Stimulated activated CD4-positive, alpha-beta T cell treated with anti-CD3 and anti-CD28 coated beads, Interleukin-4, amount 100 ng/mL, for 24 hours (primary cell): ENCODE measurements around the gene VKORC1L1.
A peak's percentile ranks its signal among the peaks of the same experiment; 100 is the strongest.
"Not testable (repeated sequence)": the region's sequence is repeated elsewhere in the genome, so short reads cannot be mapped to it uniquely, and the experiment has no call there.

Source experiments
- DNase-seq: peaks from one replicate; pipeline ENCODE4 v3.0.0-alpha.2; 2020

The VKORC1L1 gene

GRCh38 chr7:65872776-65873581, at the start of gene VKORC1L1:
Gene VKORC1L1, plus strand, starts transcription at chr7:65873074. Its CDS starts 298 bp downstream, at chr7:65873372.
- DNase-seq: peak; percentile 94

GRCh38 chr7:65827366-65827765, 45.5 kb upstream of the VKORC1L1 start:
- DNase-seq: no peak

GRCh38 chr7:65832281-65832680, 40.6 kb upstream of the VKORC1L1 start:
- DNase-seq: no peak

- not testable (repeated sequence) for DNase-seq
These were observed 36.2 kb upstream of the VKORC1L1 start for GRCh38 chr7:65836684-65837083.

- not testable (repeated sequence) for DNase-seq
These were observed 35.3 kb upstream of the VKORC1L1 start for GRCh38 chr7:65837541-65837956.

GRCh38 chr7:65839846-65840245, 33.0 kb upstream of the VKORC1L1 start:
- no peak for DNase-seq

- DNase-seq: peak; percentile 14
These were observed 32.4 kb upstream of the VKORC1L1 start for GRCh38 chr7:65840446-65840845.

- DNase-seq: not testable (repeated sequence)
These were observed 29.3 kb upstream of the VKORC1L1 start for GRCh38 chr7:65843616-65844015.

- no peak for DNase-seq
These were observed 26.8 kb upstream of the VKORC1L1 start for GRCh38 chr7:65846008-65846570.

- not testable (repeated sequence) for DNase-seq
These were observed 19.4 kb upstream of the VKORC1L1 start for GRCh38 chr7:65853426-65853825.

GRCh38 chr7:65853892-65854291, 19.0 kb upstream of the VKORC1L1 start:
- not testable (repeated sequence) for DNase-seq

- DNase-seq: not testable (repeated sequence)
These were observed 15.5 kb upstream of the VKORC1L1 start for GRCh38 chr7:65857321-65857894.

- DNase-seq: not testable (repeated sequence)
These were observed 14.2 kb upstream of the VKORC1L1 start for GRCh38 chr7:65858660-65859059.

GRCh38 chr7:65866244-65866643, 6.6 kb upstream of the VKORC1L1 start:
- not testable (repeated sequence) for DNase-seq

- DNase-seq: not testable (repeated sequence)
These were observed 5.2 kb upstream of the VKORC1L1 start for GRCh38 chr7:65867681-65868080.

- not testable (repeated sequence) for DNase-seq
These were observed 3.6 kb upstream of the VKORC1L1 start for GRCh38 chr7:65869312-65869711.

GRCh38 chr7:65871451-65871850, 1.4 kb upstream of the VKORC1L1 start:
- DNase-seq: not testable (repeated sequence)

GRCh38 chr7:65873582-65874193, 814 bp downstream of the VKORC1L1 start:
- peak; percentile 20 for DNase-seq

- not testable (repeated sequence) for DNase-seq
These were observed 2.8 kb downstream of the VKORC1L1 start for GRCh38 chr7:65875715-65876114.

- not testable (repeated sequence) for DNase-seq
These were observed 6.6 kb downstream of the VKORC1L1 start for GRCh38 chr7:65879292-65880153.

- not testable (repeated sequence) for DNase-seq
These were observed 7.4 kb downstream of the VKORC1L1 start for GRCh38 chr7:65880242-65880641.

- not testable (repeated sequence) for DNase-seq
These were observed 12.1 kb downstream of the VKORC1L1 start for GRCh38 chr7:65884983-65885382.
